ENCODE data around the gene ADNP.

ADNP gene

GRCh38 chr20:50842821-50843220 is 88.4 kb downstream of the ADNP start:
- H3K9ac ChIP-seq (ENCODE audit: low read depth, low read length, poor library complexity, severe bottlenecking) = no peak overlapping the region

More at GRCh38 chr20:50842821-50843220, 88.4 kb downstream of the ADNP start:
- no peaks in the 10 kb centered on the region for H3K4me1 ChIP-seq (ENCODE audit: insufficient read depth, low read length, poor library complexity, severe bottlenecking)
- H3K79me2 ChIP-seq (ENCODE audit: insufficient read depth, low read length) = no peaks in the 10 kb centered on the region
- H2AFZ ChIP-seq (ENCODE audit: low read length) = no peak overlapping the region
- H3K9me3 ChIP-seq (ENCODE audit: insufficient read depth, low read depth, low read length) = no peaks in the 10 kb centered on the region
- H3F3A ChIP-seq (ENCODE audit: low read depth) = no peaks in the 10 kb centered on the region
- no peak overlapping the region for H3K4me3 ChIP-seq (ENCODE audit: low read length, poor library complexity, severe bottlenecking)
- H3K4me2 ChIP-seq (ENCODE audit: low read depth, low read length, poor library complexity, severe bottlenecking) = no peak overlapping the region
- no peaks in the 10 kb centered on the region for H3K9me2 ChIP-seq (replicated peaks; ENCODE audit: low read depth, low read length)
- TF ChIP-seq, protein P1, sequence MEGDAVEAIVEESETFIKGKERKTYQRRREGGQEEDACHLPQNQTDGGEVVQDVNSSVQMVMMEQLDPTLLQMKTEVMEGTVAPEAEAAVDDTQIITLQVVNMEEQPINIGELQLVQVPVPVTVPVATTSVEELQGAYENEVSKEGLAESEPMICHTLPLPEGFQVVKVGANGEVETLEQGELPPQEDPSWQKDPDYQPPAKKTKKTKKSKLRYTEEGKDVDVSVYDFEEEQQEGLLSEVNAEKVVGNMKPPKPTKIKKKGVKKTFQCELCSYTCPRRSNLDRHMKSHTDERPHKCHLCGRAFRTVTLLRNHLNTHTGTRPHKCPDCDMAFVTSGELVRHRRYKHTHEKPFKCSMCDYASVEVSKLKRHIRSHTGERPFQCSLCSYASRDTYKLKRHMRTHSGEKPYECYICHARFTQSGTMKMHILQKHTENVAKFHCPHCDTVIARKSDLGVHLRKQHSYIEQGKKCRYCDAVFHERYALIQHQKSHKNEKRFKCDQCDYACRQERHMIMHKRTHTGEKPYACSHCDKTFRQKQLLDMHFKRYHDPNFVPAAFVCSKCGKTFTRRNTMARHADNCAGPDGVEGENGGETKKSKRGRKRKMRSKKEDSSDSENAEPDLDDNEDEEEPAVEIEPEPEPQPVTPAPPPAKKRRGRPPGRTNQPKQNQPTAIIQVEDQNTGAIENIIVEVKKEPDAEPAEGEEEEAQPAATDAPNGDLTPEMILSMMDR (conservative IDR thresholded peaks at IDR 0.05; ENCODE audit: low read length) = no peak
- no peak for TF ChIP-seq EZH2phosphoT487 (IDR thresholded peaks at IDR 0.05; ENCODE audit: borderline replicate concordance)
- no peaks in the 10 kb centered on the region for H3K36me3 ChIP-seq (ENCODE audit: insufficient read depth, low read length)
- H4K20me1 ChIP-seq (ENCODE audit: insufficient read depth, low read length, poor library complexity, severe bottlenecking) = no peaks in the 10 kb centered on the region
- H3K27me3 ChIP-seq (ENCODE audit: insufficient read depth, low read length, poor library complexity, severe bottlenecking) = no peaks in the 10 kb centered on the region

All from Loucy (cell line).